Measurements from ENCODE around the gene IRS1.

IRS1 gene

DNA sequence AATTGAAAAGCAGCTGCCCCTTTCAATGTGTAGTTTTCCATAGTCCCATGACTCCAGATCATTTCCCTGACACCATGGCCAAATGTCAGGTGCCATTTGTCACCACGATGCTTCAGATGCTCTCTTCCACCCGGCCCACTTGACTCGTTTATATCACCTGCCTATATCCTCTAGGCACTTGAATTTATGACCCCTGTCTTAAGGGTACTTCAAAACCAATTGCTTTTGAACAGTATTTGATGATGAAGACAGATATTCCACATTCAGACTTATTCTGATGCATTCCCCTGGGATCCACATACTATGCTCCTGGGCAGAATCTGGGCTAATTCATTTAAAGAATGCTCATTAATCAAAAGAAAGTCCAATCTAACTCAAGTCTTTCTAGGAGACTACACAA, 19.3 kb upstream of the IRS1 start:
- DNase-seq, result peak; percentile 55

DNA sequence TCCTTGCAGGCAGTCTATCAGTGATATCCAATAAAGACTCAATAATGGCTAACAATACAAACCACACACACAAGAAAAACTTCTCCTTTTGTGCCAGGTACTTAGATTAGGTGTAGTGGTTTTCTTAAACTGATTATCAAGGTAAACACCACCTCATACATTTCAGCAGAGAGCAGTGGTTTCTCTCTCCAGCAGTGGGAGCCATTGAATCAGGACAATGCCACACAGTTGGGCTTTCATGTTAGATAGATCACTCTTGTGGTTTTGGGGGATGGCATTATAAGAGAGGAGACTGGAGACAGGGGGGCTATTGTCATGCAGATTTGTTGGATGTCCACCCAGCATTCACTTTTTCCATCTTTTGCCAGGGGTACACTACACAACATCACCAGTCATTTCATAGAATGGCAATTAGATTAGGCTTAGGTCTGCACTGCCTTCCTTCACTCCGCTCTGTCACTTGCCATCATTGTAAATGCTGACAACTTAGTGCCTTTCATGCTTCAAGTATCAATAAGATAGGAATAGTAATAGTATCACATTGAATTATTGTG, 13.6 kb upstream of the IRS1 start:
- peak; percentile 1 for DNase-seq

DNA sequence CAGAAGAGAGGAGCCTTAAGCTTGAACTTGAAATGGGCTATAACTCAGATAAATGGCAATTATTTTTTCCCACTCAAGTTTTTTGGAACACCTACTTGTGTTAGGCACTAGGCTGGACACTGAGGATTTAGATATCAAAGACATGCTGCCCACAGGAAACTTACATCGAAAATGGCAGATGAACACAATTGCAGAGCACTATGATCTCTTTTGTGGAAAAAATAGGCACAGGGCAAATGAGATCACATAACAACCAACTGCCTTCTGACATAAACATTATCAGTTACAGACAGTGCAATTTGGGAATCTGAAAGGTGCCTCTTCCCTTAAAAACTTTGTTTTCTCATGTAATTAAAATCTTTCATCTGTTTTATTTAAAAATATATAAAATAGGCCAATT, 3.8 kb upstream of the IRS1 start:
- no peak for DNase-seq

DNA sequence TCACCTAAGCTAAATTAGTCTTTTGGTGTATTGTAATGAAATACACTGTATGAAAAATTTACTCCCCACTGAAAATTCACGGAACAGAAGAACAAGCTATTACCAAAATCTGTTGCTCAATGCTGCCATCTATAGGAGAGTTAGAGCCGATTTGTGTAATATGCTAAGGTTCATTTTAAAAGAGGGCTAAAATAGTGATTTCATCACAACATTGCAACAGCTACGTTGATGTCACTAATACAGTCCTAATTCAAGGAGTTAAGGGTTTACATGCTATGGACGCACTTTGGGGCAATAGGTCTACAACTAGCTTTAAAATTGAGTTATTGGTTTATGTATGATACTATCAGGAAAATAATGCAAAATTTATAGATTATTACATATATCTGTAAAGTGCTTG, 3.0 kb upstream of the IRS1 start:
- peak; percentile 33 for DNase-seq

DNA sequence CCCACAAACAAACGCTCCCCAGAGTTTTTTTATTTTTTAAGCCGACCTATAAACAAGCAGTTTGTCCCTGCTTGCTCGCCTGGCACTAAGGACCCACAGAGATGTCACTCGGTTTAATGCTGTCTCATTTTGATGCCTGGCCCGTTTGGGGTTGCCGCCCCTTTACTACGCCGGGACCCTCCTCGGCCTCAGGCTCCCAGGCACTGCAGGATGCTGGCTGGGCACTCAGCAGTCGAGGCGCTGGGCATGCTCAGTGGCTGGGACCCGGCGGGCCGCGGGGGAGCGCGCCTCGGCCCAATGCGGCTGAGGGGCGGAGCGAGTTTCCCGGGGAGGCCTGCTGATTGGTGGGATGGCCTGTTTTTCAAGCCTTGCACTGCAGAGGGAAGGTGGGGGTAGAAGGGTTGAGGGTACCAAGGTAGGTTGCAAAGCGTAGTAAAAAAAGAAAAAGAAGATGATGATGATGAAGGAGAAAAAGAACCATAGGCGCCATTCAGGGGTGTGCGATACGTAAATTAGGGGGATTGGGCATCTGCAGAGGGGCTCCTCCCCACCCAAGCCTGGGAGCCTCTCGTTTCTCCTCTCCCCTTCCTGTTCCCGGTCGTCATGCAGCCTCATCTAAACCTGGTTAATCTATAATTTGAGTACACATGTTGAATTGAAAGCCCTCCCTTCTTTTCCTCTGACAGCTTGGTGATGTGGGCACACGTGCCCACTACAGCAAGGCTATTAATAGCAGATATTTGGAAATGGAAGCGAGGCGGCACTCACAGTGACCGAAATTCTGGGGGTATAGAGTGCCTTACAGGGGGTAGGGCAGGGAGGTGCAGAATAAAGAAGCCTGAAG, 1.5 kb upstream of the IRS1 start:
- peak; percentile 74 for DNase-seq

DNA sequence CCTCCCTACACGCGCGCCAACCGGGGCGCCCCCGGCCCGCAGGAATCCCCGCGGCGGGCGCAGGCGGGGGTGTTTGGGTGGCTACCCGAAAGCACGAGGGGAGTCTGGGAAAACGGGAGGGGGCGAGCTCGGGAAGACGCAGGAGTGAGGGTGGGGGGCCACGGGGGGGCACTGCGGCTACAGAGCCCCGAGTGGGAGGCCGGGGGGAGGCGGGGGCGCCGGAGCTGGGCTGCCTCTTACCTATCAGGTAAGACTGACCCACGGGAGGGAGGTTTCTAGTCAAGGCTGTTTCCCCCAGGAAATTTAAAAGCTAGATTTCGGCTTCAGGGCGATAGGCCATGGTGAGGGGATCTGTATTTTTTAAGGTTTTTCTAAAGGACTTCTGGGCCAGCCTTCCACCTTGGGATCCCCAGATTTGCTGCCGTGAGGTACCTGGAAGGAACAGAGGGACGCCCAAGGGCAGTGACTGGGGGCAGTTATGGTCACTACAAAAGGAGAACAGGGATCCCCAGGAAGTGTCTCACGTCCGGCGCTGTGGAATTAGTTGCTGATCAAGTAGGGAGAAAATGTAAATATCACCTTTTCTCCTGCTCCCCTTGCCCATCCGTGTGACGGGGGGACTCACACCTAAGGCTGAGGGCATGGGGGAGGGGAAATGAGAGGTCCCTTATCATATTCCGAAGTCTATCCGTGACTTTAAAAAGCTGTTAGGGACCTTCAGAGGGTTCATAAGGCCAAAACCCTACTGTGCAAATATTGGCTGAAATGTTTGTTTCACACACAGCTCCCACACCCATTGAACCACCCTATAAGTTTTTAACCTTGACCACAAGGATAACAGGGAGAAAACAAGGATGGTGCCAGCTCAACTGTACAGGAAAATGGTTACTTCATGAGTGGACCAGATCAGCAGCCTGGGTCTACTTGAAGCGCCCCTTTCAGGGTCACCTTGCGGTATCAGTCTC, 638 bp upstream of the IRS1 start:
- DNase-seq, result no peak

DNA sequence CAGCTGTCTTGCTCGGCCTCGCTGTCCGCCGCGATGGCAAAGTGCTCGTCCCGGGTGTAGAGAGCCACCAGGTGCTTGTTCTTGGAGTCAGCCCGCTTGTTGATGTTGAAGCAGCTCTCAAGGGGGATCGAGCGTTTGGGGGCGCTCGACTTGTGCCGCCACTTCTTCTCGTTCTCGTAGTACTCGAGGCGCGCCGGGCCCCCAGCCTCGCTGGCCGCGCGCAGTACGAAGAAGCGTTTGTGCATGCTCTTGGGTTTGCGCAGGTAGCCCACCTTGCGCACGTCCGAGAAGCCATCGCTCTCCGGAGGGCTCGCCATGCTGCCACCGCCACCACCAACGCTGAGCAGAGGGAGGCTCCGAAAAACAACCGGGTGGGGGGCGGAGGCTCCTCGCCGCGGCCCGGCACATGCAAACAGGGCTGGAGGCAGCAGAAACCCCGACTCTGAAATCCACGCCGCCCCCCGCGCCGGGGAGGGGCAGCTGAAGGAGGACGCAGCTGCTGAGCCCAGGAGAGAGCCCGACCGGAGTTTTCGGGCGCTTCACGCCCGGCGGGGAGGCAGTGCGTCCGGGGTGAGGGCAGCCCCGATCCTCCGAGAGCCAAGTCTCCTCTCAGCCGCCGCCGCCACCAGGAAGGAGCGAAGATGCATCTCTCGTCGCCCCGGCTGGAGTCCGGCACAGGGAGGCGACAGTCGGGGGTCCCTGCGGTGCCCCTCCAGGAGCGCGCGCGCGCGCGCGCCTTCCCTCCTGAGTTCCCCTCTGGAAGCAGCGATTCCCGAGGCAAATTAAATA, 1.0 kb downstream of the IRS1 start:
- no peak for DNase-seq

DNA sequence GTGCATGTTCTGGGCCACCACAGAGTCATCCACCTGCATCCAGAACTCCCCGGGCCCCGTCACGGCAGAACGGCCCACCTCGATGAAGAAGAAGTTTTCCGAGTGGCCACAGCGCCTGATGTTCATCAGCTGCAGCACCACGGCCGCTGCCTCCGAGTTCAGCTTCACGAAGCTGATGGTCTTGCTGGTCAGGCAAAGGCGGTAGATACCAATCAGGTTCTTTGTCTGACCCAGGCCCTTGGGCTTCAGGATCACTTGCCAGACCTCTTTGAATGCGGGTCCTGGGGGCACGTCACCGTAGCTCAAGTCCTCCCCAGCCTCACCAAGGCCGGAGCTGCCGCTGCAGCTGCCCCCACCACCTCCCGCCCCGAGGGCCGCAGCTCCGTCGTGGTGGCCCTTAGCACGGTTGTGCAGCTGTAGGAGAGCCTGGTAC, 1.6 kb downstream of the IRS1 start:
- no peak for DNase-seq

DNA sequence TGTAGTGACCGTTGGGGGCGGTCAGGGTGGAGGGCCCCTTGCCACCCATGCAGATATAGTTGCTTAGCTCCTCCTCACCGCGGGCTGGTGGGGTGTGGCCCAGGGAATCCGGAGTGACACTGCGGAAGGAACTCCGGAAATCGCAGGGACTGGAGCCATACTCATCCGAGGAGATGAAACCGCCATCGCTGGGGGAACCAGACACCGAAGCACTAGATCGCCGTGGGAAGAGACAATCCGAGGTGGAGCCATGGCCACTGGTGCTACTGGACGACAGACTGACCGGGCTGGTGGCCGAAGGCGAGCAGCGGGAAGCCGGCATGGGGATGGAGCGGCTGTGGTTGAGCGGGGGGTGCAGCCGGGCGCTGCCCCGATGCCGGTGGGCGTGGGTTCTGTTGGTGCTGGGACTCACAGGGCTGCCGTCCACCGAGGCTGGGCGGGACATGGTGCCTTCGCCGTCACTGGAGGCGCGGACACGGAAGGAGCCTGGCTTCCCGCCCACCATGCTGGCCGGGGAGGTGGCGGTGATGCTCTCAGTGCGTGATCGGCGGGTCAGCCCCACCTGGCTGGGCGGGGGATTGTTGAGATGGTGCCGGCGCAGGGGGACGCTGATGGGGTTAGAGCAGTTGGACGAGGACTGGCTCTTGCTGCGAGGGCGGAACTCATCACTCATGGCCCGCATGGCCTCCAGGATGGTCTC, 2.2 kb downstream of the IRS1 start:
- no peak for DNase-seq

DNA sequence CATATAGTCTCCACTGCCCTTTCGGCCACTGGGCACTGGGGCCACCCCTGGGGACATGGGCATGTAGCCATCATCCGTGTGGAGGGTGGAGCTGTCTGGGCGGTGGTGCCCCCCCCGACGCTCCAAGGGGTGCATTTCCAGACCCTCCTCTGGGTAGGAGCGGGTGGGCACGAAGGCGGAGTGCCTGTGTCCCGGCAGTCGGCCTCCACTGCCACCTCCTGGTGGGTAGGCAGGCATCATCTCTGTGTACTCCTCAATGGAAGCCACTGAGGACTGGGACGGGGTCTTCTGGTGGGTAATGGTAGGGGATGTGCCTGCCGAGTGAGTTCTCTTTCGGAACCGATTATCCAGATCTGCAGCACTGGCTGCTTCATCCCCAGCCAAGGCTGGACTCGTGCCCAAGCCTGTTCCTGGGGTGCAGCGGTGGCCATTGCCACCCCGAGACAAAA, 2.8 kb downstream of the IRS1 start:
- DNase-seq, result no peak

DNA sequence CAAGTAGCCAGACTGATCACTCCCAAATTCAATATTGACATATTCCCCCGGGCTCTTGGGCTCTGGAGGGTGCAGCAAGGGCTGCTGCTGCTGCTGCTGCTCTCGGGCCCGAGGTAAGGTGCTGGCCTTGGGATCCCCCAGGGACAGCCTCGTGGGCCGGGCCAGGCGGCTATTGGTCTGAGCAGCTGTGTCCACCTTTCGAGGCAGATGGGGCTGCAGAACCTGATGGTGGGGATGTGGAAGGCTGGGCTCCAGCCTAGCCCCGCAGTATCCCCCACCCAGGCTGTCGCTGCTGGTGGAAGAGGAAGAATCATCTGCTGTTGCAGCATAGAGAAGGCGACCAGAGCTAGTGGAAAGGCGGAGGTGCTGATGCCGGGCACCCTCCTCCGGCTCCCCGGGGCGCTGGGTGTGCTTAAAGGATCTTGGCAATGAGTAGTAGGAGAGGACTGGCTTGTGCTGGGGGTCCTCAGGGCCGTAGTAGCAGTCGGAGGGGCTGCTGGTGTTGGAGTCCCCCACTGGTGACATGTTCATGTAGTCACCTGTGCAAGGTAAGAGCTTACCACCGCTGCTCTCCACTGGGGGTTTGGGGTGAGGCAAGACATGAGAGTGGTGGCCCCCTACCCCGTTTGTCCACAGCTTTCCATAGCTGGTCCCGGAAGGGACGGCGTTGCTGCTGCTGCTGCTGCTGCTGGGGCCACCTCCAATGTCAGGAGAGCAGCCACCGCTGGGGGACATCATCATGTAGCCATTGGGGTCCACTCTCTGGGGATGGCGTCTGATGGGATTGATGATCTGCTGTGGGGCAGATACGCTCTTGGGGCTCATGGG, 3.4 kb downstream of the IRS1 start:
- no peak for DNase-seq

DNA sequence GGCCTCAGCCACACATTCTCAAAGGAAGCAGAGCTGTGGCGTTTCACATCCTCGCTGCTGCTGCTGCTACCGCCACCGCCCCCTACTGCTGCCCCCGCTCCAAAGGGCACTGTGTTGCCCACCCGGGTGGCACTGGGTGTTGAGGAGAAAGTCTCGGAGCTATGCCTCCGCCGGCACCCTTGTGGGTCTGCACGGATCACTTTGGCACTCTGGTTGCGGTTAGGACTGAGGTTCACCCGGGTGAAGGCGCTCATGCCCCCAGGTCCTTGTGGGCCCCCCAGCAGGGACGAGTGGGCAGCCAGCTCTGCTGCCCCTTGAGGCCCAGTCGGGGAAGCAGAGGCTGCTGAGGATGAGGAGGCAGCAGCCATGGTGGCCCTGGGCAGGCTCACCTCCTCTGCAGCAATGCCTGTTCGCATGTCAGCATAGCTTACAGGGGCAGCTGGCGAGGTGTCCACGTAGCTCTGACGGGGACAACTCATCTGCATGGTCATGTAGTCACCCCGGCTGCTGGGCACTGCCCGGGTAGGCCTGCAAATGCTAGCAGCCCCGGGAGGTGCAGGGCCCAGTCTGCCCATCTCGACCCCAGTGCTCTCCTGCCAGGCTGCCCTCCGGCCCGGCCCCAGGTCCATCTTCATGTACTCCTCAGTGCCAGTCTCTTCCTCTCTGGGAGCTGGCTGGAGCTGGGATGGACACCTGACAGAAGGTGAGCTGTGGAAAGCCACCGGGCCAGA, 4.2 kb downstream of the IRS1 start:
- no peak for DNase-seq

DNA sequence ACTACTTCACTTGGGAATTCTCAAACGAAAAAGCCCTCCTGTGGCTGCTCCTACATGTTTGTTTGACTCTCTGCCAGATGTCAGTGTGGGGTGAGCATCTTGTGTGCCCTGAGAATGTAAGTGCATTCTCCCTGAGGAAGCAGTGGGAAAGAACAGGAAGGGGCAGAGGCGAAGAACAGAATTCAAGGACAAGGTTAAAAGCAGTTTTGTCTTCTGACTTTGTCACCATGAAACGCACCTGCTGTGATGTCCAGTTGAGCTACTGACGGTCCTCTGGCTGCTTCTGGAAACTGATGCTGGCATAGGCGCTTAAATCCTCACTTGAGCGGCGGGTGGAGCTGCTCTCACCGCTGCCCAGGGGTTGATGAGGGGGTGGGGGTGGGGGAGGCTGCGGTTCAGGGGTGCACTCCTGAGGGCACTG, 4.9 kb downstream of the IRS1 start:
- DNase-seq, result no peak

DNA sequence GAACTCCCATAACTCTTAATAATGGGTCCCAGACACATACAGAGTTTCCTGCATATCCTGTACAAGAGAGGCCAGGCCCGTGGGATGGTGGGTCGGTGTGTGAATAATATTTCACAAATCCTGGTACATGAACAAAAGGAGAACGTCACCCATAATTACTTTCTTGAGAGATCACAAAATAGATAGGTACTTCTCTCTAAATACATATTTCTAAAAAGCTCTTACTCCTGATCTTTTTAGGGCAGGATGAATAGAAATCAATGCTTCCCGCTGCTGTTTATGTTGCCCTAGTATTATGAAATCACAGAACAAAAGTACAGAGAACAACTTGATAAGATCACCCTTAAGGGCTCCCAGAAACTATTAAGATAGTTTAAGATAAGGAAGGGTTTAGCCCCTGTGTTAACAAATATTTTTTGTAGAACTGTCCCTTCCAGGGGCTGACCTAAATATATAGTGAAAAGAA, 5.4 kb downstream of the IRS1 start:
- DNase-seq, result no peak

DNA sequence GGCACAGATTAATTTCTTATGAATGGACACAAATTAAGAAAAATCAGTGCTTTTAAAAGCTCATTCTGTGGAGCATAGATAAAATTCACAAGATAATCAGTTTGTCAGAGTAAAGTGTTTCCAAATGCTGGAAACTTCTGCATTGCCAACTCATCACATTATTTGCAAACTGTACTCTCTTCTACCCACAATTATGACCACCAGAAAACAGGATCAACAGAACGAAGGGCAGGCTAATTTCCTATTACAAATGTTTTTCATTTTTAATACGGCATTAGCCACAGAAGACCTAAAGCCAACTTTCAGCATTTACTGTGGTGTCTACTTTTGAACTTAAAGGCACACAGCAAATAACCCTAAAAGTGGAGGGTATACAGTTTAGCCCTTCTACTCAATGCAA, 6.0 kb downstream of the IRS1 start:
- no peak for DNase-seq

DNA sequence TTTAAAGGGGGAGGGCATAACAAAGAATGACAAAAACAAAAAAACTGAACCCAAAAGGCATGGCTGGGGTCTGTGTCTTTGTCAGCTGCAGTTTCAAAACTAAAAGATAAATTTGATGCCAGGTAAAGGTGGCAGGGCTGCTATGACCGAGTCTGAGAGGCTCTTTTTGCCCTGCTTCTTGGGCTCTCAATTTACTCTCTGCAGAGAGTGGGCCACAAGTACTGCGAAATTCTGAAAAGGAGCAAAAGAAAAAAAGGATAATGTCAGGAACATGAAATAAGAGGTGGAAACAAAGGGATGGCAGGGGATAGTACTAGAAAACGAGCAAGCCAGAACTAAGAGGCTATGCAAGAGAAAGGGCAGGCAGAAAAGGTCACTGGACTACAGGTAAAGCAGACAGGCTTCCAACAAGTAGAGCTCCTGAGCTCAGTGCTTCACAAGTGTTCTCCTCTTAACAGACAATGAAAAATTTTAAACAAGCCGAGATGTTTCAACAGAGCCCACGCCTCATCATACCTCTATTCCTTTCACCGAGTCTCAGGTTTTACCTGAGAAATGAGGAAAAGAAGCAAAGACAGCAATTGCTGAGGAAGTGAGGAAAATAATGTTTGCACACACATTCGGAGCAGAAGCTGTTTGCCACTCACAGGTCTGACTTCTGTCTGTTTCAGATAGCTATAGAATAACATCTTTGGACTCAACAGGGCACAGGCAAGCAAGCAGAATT, 7.3 kb downstream of the IRS1 start:
- peak; percentile 15 for DNase-seq

DNA sequence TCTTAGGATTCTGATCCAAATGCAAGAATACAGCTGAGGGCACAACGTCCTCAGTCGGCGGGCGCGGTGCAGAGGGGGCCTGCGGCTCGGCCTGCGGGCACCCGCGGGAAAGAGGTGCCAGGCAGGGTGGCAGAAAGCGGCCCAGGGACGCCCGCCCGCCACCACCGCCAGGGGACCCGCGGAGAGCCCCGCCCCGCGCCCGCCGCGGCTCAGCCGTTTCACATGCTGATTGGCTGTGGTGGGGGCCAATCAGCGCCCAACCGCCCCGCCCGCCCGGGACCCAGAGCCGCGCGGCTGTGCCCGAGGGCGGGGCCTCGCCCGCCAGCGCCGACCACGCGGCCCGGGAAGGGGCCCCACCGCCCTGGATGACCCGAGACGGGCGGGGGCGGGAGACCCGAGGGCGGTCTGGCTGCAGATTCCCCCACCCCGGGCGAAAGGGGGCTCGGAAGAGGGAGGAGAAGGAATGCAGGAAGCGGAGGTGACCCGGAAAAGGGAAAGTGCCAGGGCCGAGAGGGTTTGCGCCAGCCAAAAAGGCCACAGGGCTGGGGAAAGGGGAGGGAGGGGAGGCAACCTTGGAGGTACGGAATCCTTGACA, 8.0 kb downstream of the IRS1 start:
- DNase-seq, result peak; percentile 79

DNA sequence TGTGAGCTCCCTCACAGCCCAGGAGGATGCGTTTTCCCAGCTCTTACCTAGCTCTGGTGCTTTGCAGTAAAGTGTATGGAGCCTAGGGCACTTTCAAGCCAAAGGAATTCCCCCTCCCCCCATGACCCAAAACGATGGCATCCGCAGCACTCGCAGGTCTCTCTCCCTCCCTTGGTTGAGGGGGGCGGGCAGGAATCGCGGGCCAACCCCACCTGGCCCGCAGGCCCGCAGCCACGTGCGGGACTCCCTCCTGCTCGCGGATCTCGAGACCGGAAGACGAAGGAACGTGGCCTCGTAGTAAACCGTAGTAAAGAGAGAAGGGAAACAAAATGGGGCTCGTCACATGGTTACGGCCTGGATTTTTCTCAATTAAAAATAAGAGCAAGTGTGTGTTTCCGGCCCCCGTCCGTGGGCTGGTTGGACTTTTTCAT, 8.5 kb downstream of the IRS1 start:
- peak; percentile 77 for DNase-seq

DNA sequence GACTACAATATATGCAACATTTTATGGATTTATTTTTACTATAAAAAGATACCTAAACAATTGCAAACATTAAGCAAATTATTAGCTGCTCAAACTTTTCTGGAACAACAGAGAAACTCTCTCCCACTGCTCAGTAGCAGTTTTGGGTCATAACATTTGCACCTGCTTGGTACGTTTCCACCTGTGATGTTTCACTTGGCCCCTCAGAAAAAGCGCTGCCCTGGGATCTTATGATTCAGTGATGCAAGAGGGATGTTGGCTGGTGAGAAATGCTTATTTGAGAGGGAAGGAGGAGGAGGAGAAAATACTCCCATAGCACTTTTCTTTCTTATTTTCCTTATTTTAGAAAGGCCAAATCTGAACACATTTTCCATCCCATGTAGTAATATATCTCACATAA, 9.2 kb downstream of the IRS1 start:
- no peak for DNase-seq

Measured in NCI-H1092 treated with DMSO at 0.1 percent for 48 hours (cell line).